ENCODE data around the gene PARP12. TPM values are rescaled to one million over a fixed set of nuclear protein-coding genes. Genes with fewer than 3 reads are reported as not detected.

The PARP12 gene
- total RNA-seq, 2 donors from 2014 or later: 134 to 138 TPM

GRCh38 chr7:140055833-140056232 lies 6.9 kb downstream of the PARP12 start:
- peaks cover 3% of the 10 kb centered on the region for H3K36me3 Mint-ChIP-seq (ENCODE audit: low read depth)
- ATAC-seq: no peak
- H3K27ac Mint-ChIP-seq: peak overlapping the region; percentile 79
- H3K27me3 Mint-ChIP-seq: no peaks in the 10 kb centered on the region
- peaks cover 61% of the 10 kb centered on the region for H3K4me1 Mint-ChIP-seq
- no peaks in the 10 kb centered on the region for H3K9me3 ChIP-seq (ENCODE audit: control insufficient read depth, low read length, poor library complexity, severe bottlenecking)
- no peak for DNase-seq
- H3K4me3 Mint-ChIP-seq: no peak overlapping the region

- Mint-ChIP-seq H3K4me3 (no peak overlapping the region), H3K4me1 (peaks cover 58% of the 10 kb centered on the region), H3K36me3 (ENCODE audit: low read depth) (peaks cover 8% of the 10 kb centered on the region), H3K27me3 (no peaks in the 10 kb centered on the region), H3K27ac (peak overlapping the region; percentile 59)
- no peak for DNase-seq
- no peaks in the 10 kb centered on the region for H3K9me3 ChIP-seq (ENCODE audit: control insufficient read depth, low read length, poor library complexity, severe bottlenecking)
- no peak for ATAC-seq
Measured at GRCh38 chr7:140054751-140055150, 8.0 kb downstream of the PARP12 start.

- no peaks in the 10 kb centered on the region for H3K9me3 ChIP-seq (ENCODE audit: control insufficient read depth, low read length, poor library complexity, severe bottlenecking)
- Mint-ChIP-seq H3K27ac (peak overlapping the region; percentile 59), H3K36me3 (ENCODE audit: low read depth) (peaks cover 8% of the 10 kb centered on the region), H3K27me3 (no peaks in the 10 kb centered on the region), H3K4me3 (no peak overlapping the region), H3K4me1 (peaks cover 54% of the 10 kb centered on the region)
- DNase-seq (no peak), ATAC-seq (peak; percentile 45)
Measured at GRCh38 chr7:140053812-140054539, 8.8 kb downstream of the PARP12 start.

- ATAC-seq: no peak
- no peaks in the 10 kb centered on the region for H3K9me3 ChIP-seq (ENCODE audit: control insufficient read depth, low read length, poor library complexity, severe bottlenecking)
- H3K4me3 Mint-ChIP-seq: no peak overlapping the region
- H3K27ac Mint-ChIP-seq: no peak overlapping the region
- no peaks in the 10 kb centered on the region for H3K27me3 Mint-ChIP-seq
- peaks cover 43% of the 10 kb centered on the region for H3K4me1 Mint-ChIP-seq
- no peak for DNase-seq
- peaks cover 10% of the 10 kb centered on the region for H3K36me3 Mint-ChIP-seq (ENCODE audit: low read depth)
Measured at GRCh38 chr7:140051820-140052219, 10.9 kb downstream of the PARP12 start.

GRCh38 chr7:140050100-140050499 lies 12.7 kb downstream of the PARP12 start:
- Mint-ChIP-seq H3K27ac (peak overlapping the region; percentile 71), H3K36me3 (ENCODE audit: low read depth) (peaks cover 11% of the 10 kb centered on the region), H3K4me3 (no peak overlapping the region), H3K27me3 (no peaks in the 10 kb centered on the region), H3K4me1 (peaks cover 35% of the 10 kb centered on the region)
- no peak for DNase-seq
- H3K9me3 ChIP-seq (ENCODE audit: control insufficient read depth, low read length, poor library complexity, severe bottlenecking): no peaks in the 10 kb centered on the region
- ATAC-seq: no peak

GRCh38 chr7:140049339-140050024 lies 13.3 kb downstream of the PARP12 start:
- H3K4me1 Mint-ChIP-seq: peaks cover 30% of the 10 kb centered on the region
- no peak overlapping the region for H3K4me3 Mint-ChIP-seq
- DNase-seq: no peak
- H3K9me3 ChIP-seq (ENCODE audit: control insufficient read depth, low read length, poor library complexity, severe bottlenecking): no peaks in the 10 kb centered on the region
- peaks cover 11% of the 10 kb centered on the region for H3K36me3 Mint-ChIP-seq (ENCODE audit: low read depth)
- peak overlapping the region; percentile 71 for H3K27ac Mint-ChIP-seq
- no peaks in the 10 kb centered on the region for H3K27me3 Mint-ChIP-seq
- ATAC-seq: no peak

GRCh38 chr7:140048989-140049338 lies 13.8 kb downstream of the PARP12 start:
- Mint-ChIP-seq H3K27me3 (no peaks in the 10 kb centered on the region), H3K4me1 (peaks cover 25% of the 10 kb centered on the region), H3K27ac (no peak overlapping the region), H3K36me3 (ENCODE audit: low read depth) (peaks cover 11% of the 10 kb centered on the region), H3K4me3 (no peak overlapping the region)
- no peak for DNase-seq
- H3K9me3 ChIP-seq (ENCODE audit: control insufficient read depth, low read length, poor library complexity, severe bottlenecking): no peaks in the 10 kb centered on the region
- ATAC-seq: no peak

- no peaks in the 10 kb centered on the region for H3K9me3 ChIP-seq (ENCODE audit: control insufficient read depth, low read length, poor library complexity, severe bottlenecking)
- H3K4me3 Mint-ChIP-seq: no peak overlapping the region
- no peaks in the 10 kb centered on the region for H3K27me3 Mint-ChIP-seq
- DNase-seq (no peak), ATAC-seq (no peak)
- H3K27ac Mint-ChIP-seq: no peak overlapping the region
- H3K36me3 Mint-ChIP-seq (ENCODE audit: low read depth): peaks cover 11% of the 10 kb centered on the region
- H3K4me1 Mint-ChIP-seq: peaks cover 18% of the 10 kb centered on the region
Measured at GRCh38 chr7:140048138-140048537, 14.6 kb downstream of the PARP12 start.

- H3K27ac Mint-ChIP-seq: no peak overlapping the region
- ATAC-seq (no peak), DNase-seq (no peak)
- H3K4me1 Mint-ChIP-seq: peaks cover 15% of the 10 kb centered on the region
- no peak overlapping the region for H3K4me3 Mint-ChIP-seq
- H3K9me3 ChIP-seq (ENCODE audit: control insufficient read depth, low read length, poor library complexity, severe bottlenecking): no peaks in the 10 kb centered on the region
- no peaks in the 10 kb centered on the region for H3K27me3 Mint-ChIP-seq
- peaks cover 11% of the 10 kb centered on the region for H3K36me3 Mint-ChIP-seq (ENCODE audit: low read depth)
Measured at GRCh38 chr7:140047197-140047596, 15.6 kb downstream of the PARP12 start.

- ATAC-seq (no peak), DNase-seq (no peak)
- no peaks in the 10 kb centered on the region for H3K9me3 ChIP-seq (ENCODE audit: control insufficient read depth, low read length, poor library complexity, severe bottlenecking)
- H3K27ac Mint-ChIP-seq: peak overlapping the region; percentile 59
- H3K4me1 Mint-ChIP-seq: peaks cover 22% of the 10 kb centered on the region
- peaks cover 16% of the 10 kb centered on the region for H3K36me3 Mint-ChIP-seq (ENCODE audit: low read depth)
- H3K4me3 Mint-ChIP-seq: no peak overlapping the region
- H3K27me3 Mint-ChIP-seq: no peaks in the 10 kb centered on the region
Measured at GRCh38 chr7:140045697-140046096, 17.1 kb downstream of the PARP12 start.

- H3K36me3 Mint-ChIP-seq (ENCODE audit: low read depth): peaks cover 11% of the 10 kb centered on the region
- ATAC-seq (no peak), DNase-seq (no peak)
- peaks cover 13% of the 10 kb centered on the region for H3K4me1 Mint-ChIP-seq
- H3K27me3 Mint-ChIP-seq: no peaks in the 10 kb centered on the region
- no peak overlapping the region for H3K4me3 Mint-ChIP-seq
- H3K27ac Mint-ChIP-seq: peak overlapping the region; percentile 34
- no peaks in the 10 kb centered on the region for H3K9me3 ChIP-seq (ENCODE audit: control insufficient read depth, low read length, poor library complexity, severe bottlenecking)
Measured at GRCh38 chr7:140044251-140044650, 18.5 kb downstream of the PARP12 start.

GRCh38 chr7:140042386-140042670 lies 20.4 kb downstream of the PARP12 start:
- peaks cover 11% of the 10 kb centered on the region for H3K36me3 Mint-ChIP-seq (ENCODE audit: low read depth)

GRCh38 chr7:140041659-140042385 lies 20.9 kb downstream of the PARP12 start:
- H3K27ac Mint-ChIP-seq: no peak overlapping the region
- DNase-seq (no peak), ATAC-seq (no peak)
- no peaks in the 10 kb centered on the region for H3K27me3 Mint-ChIP-seq
- H3K4me3 Mint-ChIP-seq: no peak overlapping the region
- H3K4me1 Mint-ChIP-seq: peaks cover 18% of the 10 kb centered on the region
- no peaks in the 10 kb centered on the region for H3K9me3 ChIP-seq (ENCODE audit: control insufficient read depth, low read length, poor library complexity, severe bottlenecking)
- H3K36me3 Mint-ChIP-seq (ENCODE audit: low read depth): peaks cover 11% of the 10 kb centered on the region

More at GRCh38 chr7:140042386-140042670, 20.4 kb downstream of the PARP12 start:
- Mint-ChIP-seq H3K27ac (no peak overlapping the region), H3K4me1 (peaks cover 17% of the 10 kb centered on the region), H3K27me3 (no peaks in the 10 kb centered on the region), H3K4me3 (no peak overlapping the region)
- ATAC-seq (no peak), DNase-seq (no peak)
- H3K9me3 ChIP-seq (ENCODE audit: control insufficient read depth, low read length, poor library complexity, severe bottlenecking): no peaks in the 10 kb centered on the region
